ENCODE data around the gene SPAAR.
A peak's percentile ranks its signal among the peaks of the same experiment; 100 is the strongest.
"Not testable (repeated sequence)": the region's sequence is repeated elsewhere in the genome, so short reads cannot be mapped to it uniquely, and the experiment has no call there.

Gene SPAAR

GRCh38 chr9:35923927-35924763 lies 14.9 kb downstream of the SPAAR start:
- DNase-seq = no peak

- DNase-seq = no peak
Measured at GRCh38 chr9:35928591-35929452, 19.5 kb downstream of the SPAAR start.

GRCh38 chr9:35929453-35929718 lies 20.1 kb downstream of the SPAAR start:
- no peak for DNase-seq

DNA sequence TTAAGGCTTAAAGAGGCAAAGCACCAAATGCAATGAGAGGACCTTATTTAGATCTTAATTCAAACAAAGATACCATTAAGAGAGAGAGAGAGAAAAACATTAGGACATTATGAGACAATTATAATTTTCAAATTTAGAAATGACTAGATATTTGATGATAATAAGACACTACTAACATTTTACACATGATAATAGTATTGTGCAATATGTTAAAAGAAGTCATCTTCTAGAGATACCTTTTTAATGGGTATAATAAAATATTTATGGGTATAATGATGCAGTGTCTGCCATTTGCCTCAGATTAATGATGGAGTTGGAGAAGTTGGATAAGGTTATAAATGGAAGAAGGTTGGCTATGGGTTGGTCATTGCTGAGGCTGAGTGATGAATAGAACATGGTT lies 21.2 kb downstream of the SPAAR start:
- no peak for DNase-seq

GRCh38 chr9:35930989-35931388 lies 21.7 kb downstream of the SPAAR start:
- DNase-seq = no peak

DNA sequence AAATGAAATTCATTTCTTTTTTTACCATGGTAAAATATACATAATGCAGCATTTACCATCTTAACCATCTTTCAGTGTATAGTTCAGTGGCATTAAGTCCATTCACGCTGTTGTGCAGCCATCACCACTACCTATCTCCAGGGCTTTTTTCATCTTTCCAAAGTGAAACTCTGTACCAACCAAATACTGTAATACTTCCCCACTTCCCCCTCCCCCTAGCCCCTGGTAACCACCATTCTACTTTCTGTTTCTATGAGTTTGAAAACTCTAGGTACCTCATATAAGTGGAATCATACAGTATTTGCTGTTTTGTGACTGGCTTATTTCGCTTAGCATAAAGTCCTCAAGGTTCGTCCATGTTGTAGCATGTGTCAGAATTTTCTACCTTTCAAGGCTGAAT lies 23.4 kb downstream of the SPAAR start:
- no peak for DNase-seq

GRCh38 chr9:35933550-35934067 lies 24.3 kb downstream of the SPAAR start:
- no peak for DNase-seq

DNA sequence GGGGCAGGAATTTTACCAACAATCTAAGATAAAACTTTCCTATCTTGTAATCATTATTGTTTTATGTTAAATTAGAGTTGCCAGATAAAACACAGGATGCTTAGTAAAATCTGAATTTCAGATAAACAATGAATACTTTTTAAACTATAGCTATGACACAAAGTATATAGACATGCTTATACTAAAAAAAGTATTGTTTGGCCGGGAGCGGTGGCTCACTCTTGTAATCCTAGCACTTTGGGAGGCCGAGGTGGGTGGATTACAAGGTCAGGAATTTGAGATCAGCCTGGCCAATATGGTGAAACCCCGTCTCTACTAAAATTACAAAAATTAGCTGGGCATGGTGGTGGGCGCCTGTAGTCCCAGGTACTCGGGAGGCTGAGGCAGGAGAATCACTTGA lies 24.8 kb downstream of the SPAAR start:
- not testable (repeated sequence) for DNase-seq

DNA sequence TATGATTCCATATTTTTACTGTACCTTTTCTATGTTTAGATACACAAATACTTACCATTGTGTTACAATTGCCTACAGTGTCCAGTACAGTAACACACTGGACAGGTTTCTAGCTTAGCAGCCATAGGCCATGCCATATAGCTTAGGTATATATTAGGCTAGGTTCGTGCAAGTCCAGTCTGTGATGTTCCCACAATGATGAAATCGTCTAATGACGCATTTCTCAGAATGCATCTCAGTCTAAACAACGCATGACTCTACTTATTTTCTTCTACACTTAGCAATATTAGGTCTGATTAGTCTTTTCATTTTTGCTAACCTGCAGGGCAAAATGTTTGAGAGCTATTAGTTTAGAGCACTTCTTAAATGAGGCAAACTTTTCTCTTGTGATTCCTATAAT lies 26.0 kb downstream of the SPAAR start:
- no peak for DNase-seq

GRCh38 chr9:35935755-35936509 lies 26.6 kb downstream of the SPAAR start:
- DNase-seq = no peak

GRCh38 chr9:35937227-35937626 lies 27.9 kb downstream of the SPAAR start:
- DNase-seq = no peak

DNA sequence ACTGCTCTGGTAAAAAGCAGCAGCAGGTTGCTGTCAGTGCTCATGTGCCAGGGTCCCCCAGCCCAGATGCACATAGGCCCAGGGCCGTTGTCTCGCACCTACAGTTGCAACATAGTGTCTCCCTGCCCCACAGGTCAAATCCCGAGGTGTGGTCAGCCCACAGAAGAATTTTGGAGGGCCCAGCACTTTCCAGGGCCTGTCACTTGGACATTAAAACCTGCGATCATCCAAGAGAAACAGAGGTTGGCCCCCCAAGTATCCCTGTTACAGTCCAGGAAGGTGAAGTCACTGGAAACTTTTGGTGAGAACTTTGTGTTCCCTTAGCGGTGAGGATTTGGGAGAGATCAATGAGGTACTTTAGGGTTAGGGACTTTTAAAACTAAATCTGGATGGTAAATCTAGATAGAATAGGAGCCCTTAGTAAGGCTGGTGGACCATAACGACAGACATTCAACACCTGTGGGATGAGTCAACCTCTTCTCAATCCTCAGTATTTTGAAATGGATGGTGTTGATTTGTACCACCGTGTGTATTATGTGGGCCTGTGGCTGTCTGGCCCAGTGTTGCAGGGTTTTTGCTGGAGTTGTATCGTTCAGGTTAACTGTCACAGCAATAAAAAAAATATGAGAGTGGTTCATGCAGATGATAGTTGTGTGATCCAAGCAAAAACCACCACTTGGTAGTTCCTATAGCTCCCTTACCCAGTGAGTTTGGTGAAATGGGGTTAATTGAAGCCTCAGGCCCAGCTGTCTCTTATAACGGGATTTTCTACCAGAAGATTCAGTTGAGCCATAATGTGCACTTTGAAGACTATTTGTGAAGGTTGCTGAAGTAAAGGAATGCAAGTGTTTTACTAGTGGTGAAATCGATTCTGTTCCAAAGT lies 29.4 kb downstream of the SPAAR start:
- DNase-seq = no peak

DNA sequence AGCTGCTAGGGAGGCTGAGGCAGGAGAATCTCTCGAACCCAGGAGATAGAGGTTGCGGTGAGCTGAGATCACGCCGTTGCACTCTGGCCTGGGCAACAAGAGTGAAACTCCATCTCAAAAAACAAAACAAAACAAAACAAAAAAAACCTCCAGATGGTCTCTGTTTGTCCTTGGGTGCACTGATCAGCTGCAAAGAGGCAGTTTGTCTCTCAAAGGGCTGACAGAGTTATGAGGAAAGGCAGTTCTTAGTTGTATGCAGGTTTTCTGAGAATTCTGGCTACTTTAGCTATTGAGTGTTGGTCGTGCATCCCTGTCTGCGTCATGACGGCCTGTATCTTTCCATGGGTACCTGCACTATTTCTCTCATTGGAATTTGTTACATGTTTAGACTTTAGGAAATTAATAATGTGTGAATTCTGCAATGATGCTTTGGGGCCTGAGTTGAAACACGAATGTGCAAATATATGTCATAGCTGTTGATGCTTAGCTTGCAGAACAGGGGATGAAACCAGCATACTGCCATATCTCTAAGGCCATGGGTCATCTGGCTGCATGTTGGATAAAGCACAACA lies 30.5 kb downstream of the SPAAR start:
- no peak for DNase-seq

- DNase-seq = no peak
Measured at GRCh38 chr9:35940458-35941407, 31.4 kb downstream of the SPAAR start.

- DNase-seq = no peak
Measured at GRCh38 chr9:35942286-35942685, 33.0 kb downstream of the SPAAR start.

DNA sequence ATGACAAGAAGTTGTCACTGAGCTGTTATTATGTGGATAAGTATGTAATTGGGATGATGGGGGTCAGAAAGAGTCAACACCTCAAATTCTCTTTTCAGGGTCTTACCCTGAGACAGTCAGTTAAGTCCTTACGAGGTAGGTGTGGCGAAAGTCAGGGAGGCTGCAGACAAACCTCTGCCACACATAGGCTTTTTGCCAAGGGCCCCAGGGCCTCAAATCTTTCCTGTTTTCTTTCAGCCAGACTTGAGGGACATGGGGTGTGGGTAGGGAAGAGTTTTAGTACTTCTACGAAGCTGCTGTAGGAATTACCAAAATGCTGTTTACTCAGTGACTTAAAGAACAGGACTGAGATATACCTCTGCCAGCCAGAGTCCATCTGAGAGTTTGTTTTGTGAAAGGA lies 34.9 kb downstream of the SPAAR start:
- no peak for DNase-seq

DNA sequence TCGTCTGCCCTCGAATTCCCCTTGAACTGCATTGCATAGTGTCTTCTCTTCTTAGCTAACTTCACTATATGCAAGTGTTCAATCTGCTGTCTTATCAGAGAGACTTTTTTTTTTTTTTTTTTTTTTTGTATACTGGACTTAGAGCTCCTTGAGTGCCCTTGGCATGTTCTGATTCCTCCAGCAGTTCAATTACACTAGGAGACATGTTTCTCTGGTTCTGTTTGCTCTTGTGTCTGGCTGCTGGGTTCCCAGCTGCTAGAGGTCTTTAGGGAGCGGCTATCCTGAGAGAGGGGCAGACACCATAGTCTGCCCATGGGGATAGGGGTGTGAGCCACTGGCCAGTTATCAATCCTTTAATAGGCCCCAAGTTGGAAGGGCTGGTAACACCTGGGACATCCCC lies 35.6 kb downstream of the SPAAR start:
- no peak for DNase-seq

DNA sequence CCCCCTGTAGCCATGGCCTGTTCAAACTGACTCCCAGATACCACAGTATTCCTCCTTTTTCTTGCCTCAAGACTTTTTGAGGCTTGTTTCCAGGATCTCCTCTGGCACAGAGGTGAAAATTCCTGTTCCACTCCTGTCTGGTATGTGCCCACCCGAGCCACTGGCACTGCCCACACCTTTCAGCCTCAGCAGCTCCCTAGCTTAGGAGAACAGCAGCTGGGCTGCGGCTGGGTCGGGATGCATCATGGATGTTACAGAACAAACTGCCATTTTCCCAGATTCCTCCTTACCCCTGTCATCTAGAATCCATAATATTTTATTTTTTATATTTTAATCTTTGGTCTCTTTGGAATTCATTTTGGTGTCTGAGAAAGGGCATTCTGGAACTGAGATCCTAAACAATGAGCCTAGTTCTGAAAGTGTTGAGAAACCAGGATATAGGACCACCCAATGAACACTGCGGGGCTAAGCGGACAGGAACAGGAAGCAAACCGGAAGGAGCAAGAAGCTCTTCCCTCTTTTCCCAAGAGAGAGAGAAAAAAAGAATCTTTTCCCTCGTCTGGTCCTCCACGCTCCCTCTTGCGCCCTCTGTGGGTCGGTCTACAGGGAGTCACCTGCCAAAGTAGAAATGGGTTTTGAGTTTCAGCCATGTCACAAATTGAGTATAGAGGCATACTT lies 36.2 kb downstream of the SPAAR start:
- DNase-seq = peak; percentile 28

GRCh38 chr9:35948451-35948850 lies 39.2 kb downstream of the SPAAR start:
- no peak for DNase-seq

- DNase-seq = no peak
Measured at GRCh38 chr9:35948901-35949318, 39.6 kb downstream of the SPAAR start.

Data from NCI-H510A treated with DMSO at 0.1 percent for 48 hours (cell line).